ENCODE results near the gene HMCN2.

DNA sequence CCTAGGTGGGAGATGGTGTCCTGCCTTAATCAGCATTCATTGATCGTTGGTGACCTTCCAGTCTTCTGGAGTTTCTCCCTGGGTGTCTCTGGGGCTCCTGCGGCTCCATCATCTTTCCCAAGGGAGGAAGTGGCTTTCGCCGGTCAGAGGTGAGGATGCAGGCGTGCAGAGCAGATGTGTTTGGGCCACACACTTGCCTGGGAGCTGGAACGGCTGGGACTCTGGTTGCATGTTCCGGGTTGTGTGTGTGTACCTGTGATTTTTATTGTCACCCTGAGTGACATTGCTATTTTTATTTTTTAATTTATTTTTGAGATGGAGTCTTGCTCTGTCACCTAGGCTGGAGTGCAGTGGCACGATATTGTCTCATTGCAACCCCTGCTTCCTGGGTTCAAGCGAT is 9.6 kb downstream of the HMCN2 start:
- TF ChIP-seq, protein P1, sequence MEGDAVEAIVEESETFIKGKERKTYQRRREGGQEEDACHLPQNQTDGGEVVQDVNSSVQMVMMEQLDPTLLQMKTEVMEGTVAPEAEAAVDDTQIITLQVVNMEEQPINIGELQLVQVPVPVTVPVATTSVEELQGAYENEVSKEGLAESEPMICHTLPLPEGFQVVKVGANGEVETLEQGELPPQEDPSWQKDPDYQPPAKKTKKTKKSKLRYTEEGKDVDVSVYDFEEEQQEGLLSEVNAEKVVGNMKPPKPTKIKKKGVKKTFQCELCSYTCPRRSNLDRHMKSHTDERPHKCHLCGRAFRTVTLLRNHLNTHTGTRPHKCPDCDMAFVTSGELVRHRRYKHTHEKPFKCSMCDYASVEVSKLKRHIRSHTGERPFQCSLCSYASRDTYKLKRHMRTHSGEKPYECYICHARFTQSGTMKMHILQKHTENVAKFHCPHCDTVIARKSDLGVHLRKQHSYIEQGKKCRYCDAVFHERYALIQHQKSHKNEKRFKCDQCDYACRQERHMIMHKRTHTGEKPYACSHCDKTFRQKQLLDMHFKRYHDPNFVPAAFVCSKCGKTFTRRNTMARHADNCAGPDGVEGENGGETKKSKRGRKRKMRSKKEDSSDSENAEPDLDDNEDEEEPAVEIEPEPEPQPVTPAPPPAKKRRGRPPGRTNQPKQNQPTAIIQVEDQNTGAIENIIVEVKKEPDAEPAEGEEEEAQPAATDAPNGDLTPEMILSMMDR (IDR thresholded peaks at IDR 0.05): no peak
- TF ChIP-seq EP300 (IDR thresholded peaks at IDR 0.05) (no peak), POLR2A (IDR thresholded peaks at IDR 0.05) (no peak)

Data from upper lobe of left lung (tissue), 4 donors.